ENCODE measurements around the gene FAM3D.

The FAM3D gene

DNA sequence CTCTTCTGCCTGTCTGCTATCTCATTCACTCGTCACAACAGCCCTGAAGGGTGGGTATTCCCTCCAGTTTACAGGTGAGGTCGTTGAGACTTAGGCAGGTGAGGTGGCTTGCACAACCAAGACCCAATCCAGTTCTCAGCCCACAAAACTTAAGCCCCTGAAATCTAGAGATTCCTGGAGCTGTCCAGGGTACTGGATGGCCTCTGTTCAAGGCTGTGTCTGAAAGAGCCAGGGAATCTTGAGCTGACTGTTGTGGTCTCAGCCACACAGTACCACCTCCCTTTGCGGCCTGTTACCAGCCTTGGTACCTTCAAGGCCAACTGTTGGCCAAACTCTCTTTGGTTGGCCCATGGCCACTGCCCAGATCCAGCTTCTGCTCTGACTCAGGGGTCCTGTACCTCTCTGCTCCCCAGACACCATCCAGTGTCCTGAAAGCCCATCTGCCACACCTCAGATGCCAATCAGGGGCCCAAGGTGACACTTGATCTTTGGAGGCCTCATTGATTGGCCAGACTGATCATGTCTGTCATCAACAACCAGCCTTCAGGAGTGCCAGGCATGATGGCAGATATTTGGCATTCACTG lies 78.5 kb downstream of the FAM3D start:
- DNase-seq, result no peak

DNA sequence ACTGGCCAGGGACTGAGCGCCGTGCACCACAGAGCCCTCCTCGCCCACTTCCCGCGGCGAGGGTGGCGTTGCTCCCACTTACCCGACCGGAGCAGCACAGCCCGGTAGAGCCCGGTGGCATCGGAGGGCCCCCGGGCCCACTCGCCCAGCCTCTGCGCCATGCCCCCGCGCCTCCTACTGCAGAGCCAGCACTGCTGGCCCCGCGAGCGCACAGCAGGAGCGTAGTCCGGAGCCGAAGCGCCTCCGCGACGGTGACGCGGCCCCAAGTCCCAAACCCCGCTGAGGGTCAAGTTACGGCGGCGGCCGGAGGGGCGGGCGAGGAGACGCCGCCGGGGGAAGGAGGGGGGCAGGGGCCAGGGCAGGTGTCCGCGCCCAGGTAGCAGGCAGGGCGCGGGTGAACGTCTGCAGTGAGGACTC lies 79.8 kb downstream of the FAM3D start:
- DNase-seq, result no peak

DNA sequence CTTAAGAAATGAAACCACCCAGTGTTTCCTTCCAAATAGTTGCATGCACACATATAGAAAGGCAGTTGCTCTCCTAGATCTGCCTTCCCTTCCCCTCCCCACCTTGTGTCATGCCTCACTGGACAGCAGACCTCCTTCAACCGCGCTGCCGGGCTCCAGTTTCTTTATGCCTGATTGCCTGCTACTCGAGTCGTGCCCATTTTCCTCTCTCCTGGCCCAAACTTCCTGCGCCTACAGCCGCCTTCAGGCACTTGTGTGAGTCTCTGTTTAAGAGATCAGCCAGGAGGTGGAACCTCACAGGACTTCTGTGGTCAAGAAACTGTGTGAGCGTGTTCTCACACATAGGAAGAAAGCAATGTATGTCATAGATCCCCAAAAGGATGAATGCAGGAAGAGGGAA lies 80.6 kb downstream of the FAM3D start:
- DNase-seq, result no peak

DNA sequence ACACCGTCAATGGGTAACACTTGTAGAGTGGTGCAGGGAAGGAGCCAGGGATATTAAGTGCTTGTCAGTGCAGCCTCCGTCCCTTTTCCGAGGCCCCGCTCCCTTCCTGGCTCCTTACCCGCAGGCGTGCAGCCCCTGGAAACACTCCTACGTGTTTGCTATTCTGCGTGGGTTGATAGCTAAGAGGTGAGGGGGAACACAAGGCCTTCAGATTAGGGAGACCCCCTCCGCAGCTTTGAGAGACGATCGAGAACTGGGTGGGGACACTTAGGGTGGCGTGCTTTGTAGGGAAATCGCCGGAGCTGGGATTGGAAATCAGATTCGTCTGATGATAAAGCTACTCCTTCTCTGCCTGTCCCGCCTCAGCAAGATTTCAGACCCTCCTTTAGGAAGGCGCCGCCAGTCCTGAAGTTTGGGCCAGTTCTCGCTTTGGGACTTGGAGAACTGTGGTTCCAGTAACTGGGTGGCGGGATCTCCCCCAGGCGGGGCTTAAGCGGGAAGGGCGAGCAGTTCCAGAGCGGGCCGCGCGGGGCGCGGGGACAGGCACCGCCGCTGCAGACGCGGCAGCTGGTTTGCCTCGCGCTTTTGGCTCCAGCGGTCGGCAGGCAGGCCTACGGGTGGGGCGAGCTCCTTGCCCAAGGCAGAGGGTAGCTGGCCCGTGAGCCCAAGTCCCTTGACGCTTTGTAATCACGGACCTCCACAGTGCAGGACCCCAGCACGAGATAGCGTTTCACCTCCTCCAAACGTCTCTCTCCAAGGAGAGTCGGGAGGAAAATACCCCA lies 81.4 kb downstream of the FAM3D start:
- peak; percentile 42 to 50 for DNase-seq

DNA sequence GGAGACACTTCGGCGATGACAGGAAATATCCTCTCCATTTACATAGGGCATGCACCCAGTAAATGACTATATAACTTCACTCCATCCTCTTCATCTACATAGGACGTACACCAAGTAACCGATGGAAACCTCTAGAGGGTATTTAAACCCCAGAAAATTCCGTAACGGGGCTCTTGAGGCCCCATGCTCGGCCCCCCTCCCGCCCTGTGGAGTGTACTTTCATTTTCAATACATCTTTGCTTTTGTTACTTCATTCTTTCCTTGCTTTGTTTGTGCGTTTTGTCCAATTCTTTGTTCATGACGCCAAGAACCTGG lies 81.9 kb downstream of the FAM3D start:
- DNase-seq, result no peak

All from activated CD4-positive, alpha-beta T cell treated with anti-CD3 and anti-CD28 coated beads for 4 hours (primary cell).